Activated CD4-positive, alpha-beta T cell treated with anti-CD3 and anti-CD28 coated beads for 1 hour (primary cell): ENCODE measurements around the gene EIF2B5.

Experiments
- DNase-seq: peaks from one replicate; pipeline ENCODE4 v3.0.0-alpha.2; 2020

Gene EIF2B5

DNA sequence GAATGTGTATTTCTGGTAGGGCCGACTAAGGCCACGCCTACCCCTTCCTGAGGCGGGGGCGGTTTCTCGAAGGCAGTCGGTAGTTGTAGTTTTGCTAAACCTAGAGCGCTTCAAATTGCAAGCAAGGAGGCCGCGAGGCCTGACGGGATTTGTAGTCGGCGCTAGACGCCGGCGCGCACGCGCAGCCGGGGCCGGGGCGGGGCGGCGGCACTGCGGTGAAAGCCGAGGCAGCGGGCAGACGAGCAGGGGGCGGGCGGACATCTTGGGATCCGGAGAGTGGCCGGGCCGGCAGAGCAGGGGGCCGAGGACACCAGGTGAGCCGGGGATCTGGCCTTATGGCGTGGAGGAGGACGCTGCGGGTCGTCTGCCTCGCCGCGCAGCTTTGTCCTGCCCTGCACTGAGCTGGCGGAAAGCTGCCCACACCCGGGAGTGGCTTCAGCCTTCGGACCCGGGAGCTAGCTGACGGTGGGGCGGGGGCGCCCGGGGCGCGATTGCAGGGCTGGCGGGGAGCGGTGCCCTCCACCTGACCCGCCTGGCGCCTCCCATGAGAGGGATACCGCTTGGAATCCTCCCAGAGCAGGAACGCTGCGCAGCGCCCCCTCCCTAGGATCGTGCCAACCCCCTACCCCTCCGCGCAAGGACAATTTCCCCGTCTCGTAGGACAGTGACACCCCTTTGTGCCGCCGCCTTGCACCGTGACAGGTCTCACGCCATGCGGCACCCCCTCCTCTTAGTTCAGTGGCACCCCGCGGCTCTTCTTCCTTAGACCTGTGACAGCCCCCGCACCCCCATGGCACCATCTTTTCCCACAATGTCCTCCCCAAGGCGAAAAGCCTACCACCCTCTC, 39.7 kb downstream of the EIF2B5 start, which contains the start of gene AP2M1:
TSS of gene AP2M1 (plus strand) at position 210 of the 847 bp plus-strand sequence. CDS start 2,139 bp downstream, outside the sequence.
- DNase-seq = peak; percentile 97

DNA sequence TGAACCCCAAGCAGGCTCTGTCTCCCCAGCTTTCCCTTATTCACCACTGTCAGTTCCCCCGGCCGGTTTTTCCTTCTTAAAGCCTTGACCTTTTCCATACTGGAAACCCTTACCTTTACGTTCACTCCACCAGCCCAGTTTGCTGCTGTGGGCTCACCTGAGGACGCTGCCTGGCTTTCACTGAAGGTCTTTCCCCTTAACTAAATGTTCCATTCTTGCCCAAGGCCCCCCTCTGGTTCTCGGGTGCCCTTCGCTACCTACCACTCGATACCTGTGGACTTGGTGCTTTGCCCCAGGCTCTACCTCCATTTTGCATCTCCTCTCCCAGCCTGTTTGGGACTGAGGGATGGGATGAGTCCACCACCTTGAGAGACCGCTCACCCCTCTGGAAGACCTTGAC, 40.3 kb downstream of the EIF2B5 start:
- no peak for DNase-seq

DNA sequence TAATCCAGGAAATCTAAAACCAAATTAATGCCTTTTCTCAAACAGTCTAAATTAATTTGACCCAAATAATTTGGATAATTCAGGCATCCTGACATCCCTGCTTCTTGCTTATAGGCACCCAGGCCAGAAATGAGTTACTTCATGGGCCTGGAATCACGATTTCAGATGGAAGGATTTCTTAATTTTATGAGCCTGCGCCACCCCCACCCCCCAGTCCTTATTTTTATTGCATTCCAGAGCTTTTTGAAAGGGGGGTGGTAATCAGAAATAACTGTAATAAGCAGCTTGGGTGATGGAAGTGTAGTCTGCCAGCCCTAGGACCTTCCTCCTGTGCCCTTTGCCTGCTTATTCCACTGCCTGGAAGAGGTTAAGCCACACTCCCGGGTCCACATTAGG, 40.8 kb downstream of the EIF2B5 start:
- DNase-seq = no peak

DNA sequence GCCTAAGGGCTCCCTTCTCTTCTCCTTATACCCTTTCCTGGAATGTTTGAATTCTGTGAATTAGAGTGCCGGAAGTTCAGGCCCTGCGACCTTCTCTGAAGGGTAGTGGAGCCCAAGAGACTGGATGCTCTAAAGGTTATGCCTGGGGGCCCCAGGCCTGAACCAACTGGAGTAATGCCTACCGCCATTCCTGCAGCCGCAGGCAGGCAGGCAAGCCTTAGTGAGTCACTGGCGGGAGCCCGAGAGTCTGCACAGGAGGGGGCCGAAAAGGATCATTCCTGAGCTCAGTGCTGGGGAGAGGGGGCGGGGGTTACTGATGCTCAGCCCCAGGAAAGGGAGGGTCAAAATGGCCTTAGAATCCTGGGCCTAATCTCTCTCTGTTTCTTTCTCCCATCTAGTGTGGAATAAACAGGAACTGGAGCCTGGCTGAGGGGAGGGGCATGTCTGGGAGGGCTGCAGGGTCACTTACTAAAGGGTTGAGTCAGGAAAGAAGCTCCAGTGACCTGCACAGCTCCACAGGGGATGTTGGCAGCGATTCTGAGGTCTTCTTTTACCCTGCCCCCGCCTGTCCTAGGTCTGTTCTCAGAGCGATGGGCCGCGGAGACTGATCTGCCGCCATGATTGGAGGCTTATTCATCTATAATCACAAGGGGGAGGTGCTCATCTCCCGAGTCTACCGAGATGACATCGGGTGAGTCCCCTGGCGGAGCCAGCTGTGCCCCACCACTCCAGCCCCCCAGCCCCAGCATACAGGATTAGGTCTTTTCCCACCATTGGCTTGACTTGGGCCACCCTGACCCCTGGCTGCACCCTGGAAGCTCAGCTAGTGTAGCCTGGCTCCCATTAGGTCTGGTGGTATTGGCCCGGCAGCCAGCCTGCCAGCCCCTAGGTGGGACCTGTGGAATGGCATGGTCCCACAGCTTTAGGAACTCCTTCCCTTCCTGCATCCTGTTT, 41.5 kb downstream of the EIF2B5 start:
- no peak for DNase-seq

DNA sequence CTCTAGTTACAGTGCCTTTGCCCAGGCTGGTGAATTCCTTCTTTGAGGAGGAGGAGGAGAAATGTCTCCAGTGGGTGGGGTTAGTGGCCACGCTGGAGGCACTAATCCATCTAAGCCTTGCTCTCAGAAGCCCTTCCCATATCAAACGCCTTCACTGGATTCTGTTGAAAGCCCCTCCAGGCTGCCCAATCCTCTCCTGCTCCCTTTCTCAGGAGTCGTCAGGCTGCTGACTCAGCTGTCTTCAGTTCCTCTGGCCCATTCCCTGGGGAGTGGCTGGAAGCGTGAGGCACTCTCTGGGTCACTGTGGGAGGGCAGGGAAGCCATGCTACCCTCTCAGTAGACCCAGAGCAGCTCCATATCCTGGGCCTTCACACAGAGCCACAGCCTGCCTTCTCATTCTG, 42.2 kb downstream of the EIF2B5 start:
- DNase-seq = no peak

DNA sequence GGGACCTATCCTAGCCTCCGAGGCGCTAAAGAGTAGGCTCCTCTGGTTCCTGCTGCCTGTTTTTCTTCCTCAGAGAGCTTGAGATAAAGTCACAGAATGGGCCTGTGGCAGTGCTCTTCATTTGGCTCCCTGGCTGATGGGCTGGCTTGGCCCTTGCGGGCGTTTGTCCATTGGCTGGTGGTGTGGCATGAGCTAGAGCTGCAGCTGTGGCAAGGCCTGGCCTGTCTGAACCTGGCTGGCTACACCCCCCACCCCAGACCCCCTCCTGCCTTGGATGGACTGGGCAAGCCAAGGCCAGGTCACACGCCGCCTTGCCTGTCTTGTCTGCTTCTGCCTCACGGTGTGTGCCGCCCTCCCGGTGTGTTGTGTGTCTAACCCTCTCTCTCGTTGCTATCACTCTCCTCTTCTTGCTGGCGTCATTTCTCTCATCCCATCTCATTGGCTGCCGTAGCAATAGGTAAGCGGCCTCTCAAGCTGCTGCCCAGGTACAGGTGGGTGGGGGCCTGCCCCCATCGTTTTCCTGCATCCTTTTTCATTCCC, 42.7 kb downstream of the EIF2B5 start:
- no peak for DNase-seq

DNA sequence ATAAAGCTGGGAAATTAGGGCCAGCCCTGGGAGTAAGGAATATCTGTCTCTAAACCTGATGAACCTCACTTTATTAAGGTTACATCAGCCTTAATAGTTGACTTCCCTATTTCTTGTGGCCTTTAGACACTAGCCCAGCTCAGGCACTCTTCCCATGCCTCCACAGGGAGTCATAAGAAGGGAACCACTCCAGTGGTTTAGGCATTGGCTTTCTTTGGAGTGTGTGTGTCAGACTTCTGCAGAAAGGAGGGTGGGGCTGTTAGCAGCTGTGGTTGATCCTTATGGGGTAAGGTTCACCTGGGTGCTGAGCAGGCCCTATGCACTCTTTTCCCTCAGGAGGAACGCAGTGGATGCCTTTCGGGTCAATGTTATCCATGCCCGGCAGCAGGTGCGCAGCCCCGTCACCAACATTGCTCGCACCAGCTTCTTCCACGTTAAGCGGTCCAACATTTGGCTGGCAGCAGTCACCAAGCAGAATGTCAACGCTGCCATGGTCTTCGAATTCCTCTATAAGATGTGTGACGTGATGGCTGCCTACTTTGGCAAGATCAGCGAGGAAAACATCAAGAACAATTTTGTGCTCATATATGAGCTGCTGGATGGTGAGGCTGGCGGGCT, 43.5 kb downstream of the EIF2B5 start:
- no peak for DNase-seq

DNA sequence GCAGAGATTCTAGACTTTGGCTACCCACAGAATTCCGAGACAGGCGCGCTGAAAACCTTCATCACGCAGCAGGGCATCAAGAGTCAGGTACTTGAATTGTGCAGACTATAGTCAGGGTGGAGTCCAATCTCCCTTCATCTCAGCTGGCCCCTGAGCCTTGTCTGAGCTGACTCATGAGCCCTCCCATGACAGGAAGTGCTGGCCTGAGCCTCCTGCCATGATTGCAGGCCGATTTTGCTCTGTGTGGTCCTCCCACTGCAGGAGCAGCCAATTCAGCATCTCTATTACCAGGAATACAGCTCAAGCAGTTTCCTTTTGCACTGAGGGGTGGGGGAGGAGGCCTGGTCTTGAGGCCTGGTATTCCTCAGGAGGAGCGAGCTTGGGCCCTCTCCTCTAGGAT, 45.0 kb downstream of the EIF2B5 start:
- no peak for DNase-seq

DNA sequence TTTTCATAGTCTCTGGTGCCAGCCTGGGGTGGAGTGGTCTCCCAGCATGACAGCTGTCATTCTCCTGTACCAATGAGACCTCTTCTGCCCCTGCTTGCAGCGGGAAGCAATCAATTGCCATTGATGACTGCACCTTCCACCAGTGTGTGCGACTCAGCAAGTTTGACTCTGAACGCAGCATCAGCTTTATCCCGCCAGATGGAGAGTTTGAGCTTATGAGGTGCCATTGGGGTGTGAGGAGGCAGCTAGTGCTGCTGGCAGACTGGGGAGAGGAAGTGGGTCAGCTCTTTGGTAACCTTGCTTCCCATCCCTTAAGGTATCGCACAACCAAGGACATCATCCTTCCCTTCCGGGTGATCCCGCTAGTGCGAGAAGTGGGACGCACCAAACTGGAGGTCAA, 46.4 kb downstream of the EIF2B5 start:
- no peak for DNase-seq

DNA sequence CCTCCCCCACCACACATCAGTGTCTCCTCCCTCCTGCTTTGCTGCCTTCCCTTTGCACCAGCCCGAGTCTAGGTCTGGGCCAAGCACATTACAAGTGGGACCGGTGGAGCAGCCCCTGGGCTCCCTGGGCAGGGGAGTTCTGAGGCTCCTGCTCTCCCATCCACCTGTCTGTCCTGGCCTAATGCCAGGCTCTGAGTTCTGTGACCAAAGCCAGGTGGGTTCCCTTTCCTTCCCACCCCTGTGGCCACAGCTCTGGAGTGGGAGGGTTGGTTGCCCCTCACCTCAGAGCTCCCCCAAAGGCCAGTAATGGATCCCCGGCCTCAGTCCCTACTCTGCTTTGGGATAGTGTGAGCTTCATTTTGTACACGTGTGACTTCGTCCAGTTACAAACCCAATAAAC, 48.5 kb downstream of the EIF2B5 start:
- no peak for DNase-seq

DNA sequence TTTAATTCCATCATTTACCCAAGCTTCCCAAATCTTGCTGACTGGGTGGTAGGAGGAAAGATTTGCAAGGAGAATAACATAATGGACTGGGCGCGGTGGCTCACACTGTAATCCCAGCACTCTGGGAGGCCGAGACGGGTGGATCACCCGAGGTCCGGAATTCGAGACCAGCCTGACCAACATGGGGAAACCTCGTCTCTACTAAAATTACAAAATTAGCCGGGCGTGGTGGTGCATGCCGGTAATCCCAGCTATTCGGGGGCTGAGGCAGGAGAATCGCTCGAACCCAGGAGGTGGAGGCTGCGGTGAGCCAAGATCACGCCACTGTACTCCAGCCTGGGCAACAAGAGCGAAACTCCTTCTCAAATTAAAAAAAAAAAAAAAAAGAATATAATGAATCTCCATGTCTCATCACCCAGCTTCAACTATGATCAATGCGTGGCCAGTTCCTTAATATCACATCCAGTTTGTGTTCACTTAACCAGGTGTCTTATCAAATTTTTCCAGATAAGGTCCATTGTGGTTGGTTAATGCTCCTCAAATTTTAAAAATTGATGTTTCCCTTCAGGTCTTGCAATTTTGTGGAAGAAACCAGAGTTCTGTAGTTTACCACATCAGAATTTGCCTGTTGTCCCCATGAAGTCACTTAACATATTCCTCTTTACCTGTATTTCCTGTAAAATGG, 49.5 kb downstream of the EIF2B5 start:
- no peak for DNase-seq

DNA sequence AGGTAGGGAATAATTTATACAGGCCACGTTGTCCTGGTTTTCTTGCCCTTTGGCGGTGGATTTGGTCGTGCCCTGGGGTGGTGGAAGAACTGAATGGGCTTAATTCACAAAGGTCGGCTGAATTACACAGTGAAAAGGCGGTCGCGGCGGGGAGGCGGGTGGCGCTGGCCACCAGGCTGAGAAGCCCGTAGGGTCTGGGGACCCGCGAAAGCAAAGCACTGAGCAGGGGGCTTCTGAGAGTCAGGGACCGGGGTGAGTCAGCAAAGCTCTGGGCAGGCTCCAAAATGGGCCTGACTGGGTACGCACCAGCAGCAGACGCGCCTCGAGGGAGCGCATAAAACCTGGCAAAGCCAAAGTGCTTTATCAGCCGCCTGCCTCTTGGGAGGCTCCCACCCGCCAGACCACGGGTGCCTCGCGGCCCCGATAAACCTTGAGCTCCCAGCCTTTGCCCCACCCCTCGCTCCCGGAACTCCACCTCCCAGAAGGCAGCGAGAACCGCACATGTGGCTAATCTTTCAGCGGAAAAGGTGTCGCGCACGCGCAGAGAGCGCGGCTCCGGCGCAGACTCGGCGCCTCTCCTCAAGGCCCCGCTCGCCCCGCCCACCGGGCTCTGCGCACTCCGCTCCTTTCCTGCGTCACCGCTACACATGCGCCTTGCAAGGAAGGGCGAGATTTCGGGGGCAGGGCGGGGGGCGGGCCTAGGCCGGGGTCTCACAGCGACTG, 50.5 kb downstream of the EIF2B5 start:
- DNase-seq = peak; percentile 99

DNA sequence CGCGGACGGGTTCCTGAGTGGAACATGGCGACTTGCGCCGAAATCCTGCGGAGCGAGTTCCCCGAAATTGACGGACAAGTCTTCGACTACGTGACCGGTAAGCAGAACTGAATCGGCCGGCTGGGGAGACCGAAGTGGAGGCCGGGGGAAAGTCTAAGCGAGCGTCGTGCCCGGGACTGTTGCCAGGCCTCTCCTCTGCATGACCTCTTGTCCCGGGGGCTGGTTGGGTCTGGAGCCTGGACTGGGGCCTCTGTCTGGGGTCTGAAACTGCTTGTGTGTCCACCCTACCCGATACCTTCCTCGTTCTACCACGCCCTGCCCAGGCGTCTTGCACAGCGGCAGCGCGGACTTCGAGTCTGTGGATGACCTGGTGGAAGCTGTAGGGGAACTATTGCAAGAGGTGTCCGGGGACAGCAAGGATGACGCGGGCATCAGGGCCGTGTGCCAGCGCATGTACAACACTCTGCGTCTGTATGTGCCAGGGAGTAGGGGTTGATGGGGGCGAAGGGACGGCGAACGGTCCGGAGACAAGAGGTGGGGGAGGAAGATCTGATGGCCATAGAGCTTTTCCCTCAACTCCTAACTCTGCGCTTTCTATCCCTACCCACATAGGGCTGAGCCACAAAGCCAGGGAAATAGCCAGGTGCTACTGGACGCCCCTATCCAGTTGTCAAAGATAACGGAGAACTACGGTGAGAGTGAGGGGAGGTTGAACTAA, 51.2 kb downstream of the EIF2B5 start, which contains the start of gene ABCF3:
TSS of gene ABCF3 (plus strand) at position 16 of the 718 bp plus-strand sequence. CDS start at position 25, 9 bp downstream.
- no peak for DNase-seq

DNA sequence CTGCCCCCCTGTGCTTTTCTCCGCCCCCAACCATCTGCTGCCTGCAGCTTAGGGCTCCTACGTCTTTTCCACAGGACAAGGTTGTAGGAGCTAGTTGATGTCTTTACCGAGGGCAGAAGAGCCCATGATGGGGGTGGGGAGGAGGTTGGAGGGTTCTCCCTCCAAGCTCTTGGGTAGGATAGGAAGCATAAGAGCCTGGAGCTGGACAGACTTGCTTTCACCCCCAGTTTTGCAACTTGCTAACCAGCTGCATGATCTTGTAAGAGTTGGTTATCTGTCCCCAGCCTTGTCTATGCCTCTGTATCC, 51.7 kb downstream of the EIF2B5 start:
- DNase-seq = no peak

DNA sequence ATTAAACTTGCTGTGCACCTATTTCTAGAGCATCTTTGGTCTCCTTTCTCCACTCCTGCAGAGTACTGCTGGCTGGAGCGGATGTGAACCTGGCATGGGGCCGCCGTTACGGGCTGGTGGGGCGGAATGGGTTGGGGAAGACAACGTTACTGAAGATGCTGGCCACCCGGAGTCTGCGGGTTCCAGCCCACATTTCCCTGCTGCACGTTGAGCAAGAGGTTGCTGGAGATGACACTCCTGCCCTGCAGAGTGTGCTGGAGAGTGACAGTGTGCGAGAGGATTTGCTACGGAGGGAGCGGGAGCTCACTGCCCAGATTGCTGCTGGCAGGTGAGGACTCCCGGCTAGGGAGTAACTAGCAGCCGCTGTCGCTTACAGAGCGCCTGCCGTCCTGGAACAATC, 52.9 kb downstream of the EIF2B5 start:
- DNase-seq = no peak

DNA sequence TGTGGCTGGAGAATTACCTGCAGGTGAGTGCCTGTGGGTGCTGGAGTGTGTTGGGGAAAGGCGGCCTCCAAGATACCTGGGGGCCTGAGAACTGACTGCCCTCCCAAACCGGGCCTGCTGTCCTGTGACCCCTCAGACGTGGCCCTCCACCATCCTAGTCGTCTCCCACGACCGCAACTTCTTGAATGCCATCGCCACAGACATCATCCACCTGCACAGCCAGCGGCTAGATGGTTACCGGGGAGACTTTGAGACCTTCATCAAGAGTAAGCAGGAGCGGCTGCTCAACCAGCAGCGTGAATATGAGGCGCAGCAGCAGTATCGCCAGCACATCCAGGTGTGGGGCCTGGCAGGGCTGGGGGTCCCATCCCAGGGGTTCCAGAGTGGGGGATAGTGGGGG, 54.3 kb downstream of the EIF2B5 start:
- no peak for DNase-seq

DNA sequence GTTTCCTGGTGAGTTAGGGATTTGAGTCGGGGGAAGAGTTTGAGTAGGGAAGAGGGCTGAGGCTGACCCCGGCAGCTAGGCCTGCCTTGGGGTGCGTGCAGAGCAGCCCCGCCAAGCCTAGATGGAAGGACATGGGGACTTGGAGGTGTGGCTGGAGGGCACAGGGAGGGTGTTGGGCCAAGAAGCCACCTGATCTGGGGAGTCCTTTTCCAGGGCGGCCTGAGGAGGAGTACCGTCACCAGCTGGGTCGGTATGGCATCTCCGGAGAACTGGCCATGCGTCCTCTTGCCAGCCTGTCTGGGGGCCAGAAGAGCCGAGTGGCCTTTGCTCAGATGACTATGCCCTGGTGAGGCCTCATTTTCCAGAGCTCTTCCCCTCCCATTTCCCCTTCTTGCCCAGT, 57.7 kb downstream of the EIF2B5 start:
- no peak for DNase-seq

DNA sequence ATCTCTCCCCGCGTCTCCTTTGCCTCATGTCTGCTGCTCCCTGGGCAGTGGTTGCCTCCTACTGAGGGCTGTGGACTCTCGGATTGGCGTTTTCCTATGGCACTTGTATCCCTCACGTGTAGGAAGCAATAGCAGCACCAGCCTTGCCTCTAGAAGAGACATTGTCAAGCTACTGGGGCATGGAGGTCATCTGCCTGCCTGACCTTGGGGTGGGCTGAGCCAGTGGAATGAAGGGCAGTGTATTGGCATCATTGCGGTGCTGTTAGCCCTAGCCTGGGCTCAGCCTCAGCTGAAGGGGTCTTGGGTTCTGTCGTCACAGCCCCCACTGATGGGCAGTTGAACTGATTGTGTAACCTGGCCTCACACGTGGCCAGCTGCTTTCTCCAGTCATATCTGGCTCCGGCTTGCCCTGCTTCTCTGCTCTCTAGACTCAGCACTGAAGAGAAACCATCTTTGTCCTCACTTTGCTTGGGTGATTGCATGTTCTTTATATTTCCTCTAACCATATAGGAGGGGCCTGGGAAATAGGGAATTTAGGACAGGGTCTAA, 58.9 kb downstream of the EIF2B5 start:
- no peak for DNase-seq
